B cell (primary cell): Measurements from ENCODE around the gene SYNGAP1. TPM values are rescaled to one million over a fixed set of nuclear protein-coding genes. Genes with fewer than 3 reads are reported as not detected.

ENCODE experiments used
- ATAC-seq: fragments of 200-7000 bp; cut with Tn5 transposase; one replicate; pipeline ENCODE4 v1.10.0; 2021; ENCODE audit warnings: low read depth, mild to moderate bottlenecking, moderate number of reproducible peaks, moderate library complexity
- CTCF ChIA-PET: fragments of 350-600 bp; sonication (Branson Sonifier 250); formaldehyde crosslinking; loops from one replicate; lab custom pipeline; 2021; ENCODE audit warnings: antibody characterized with exemption, inconsistent platforms; lab: Charles Lee
- POLR2A ChIA-PET: fragments of 350-600 bp; sonication (Branson Sonifier 250); formaldehyde crosslinking; loops from one replicate; lab custom pipeline; 2021; ENCODE audit warnings: antibody characterized with exemption; lab: Charles Lee
- DNase-seq: peaks from one replicate; pipeline ENCODE4 v3.0.0; 2013
- H2AFZ ChIP-seq: 2 replicates; pipeline ENCODE4 v1.6.1; 2012; ENCODE audit warnings: mild to moderate bottlenecking, low read depth, low read length; ENCODE audit not compliant: insufficient read depth, poor library complexity, severe bottlenecking
- H3K27ac ChIP-seq, 2 donors: 1 replicate in 1 of 2; 2 replicates in 1 of 2; pipeline ENCODE4 v1.5.1; 2012 to 2013; ENCODE audit warnings: low read length in 2 of 2, mild to moderate bottlenecking in 2 of 2, moderate library complexity in 1 of 2
- H3K27me3 ChIP-seq, 4 experiments: fragments of 200-600 bp in 1 of 4; sonication (generic) in 1 of 4; replicated peaks in 1 of 4; 1 replicate in 2 of 4; 2 replicates in 2 of 4; pipeline versions ENCODE4 v1.6.1 to v1.7.0; 2013 to 2016; ENCODE audit warnings: low read length in 3 of 4, mild to moderate bottlenecking in 2 of 4, mixed read lengths in 1 of 4, moderate library complexity in 1 of 4; ENCODE audit not compliant: insufficient read depth in 4 of 4, control insufficient read depth in 3 of 4; ENCODE audit errors: control extremely low read depth in 1 of 4
- H3K36me3 ChIP-seq, 2 experiments: replicated peaks in 1 of 2; 1 replicate in 1 of 2; 2 replicates in 1 of 2; pipeline versions ENCODE4 v1.6.1 to v1.7.1; 2013; ENCODE audit warnings: low read length in 1 of 2; ENCODE audit not compliant: insufficient read depth in 2 of 2, control insufficient read depth in 1 of 2; ENCODE audit errors: control extremely low read depth in 1 of 2, extremely low read depth in 1 of 2
- H3K4me1 ChIP-seq, 2 donors: fragments of 200-600 bp in 1 of 2; sonication (generic) in 1 of 2; 1 replicate in 1 of 2; 2 replicates in 1 of 2; pipeline versions ENCODE4 v1.5.1 to v1.6.1; 2013 to 2017; ENCODE audit warnings: low read length in 2 of 2; ENCODE audit not compliant: control insufficient read depth in 2 of 2, insufficient read depth in 2 of 2
- H3K4me2 ChIP-seq: replicated peaks from 2 replicates; pipeline ENCODE3; 2012; ENCODE audit warnings: mild to moderate bottlenecking, low read depth, low read length; ENCODE audit not compliant: poor library complexity, severe bottlenecking
- H3K4me3 ChIP-seq, 5 experiments: fragments of 200-600 bp in 1 of 5; sonication (generic) in 1 of 5; 1 replicate in 3 of 5; 2 replicates in 2 of 5; pipeline versions ENCODE4 v1.5.1 to v1.7.0; 2011 to 2016; ENCODE audit warnings: low read length in 4 of 5, mild to moderate bottlenecking in 4 of 5, low read depth in 2 of 5, control low read depth in 1 of 5, moderate library complexity in 1 of 5; ENCODE audit not compliant: insufficient read depth in 1 of 5; ENCODE audit errors: control extremely low read depth in 1 of 5, extremely low read depth in 1 of 5
- H3K79me2 ChIP-seq: fragments of 200-600 bp; sonication (generic); one replicate; pipeline ENCODE4 v1.6.0; 2016; ENCODE audit warnings: low read length; ENCODE audit not compliant: control insufficient read depth, insufficient read depth
- H3K9ac ChIP-seq: fragments of 200-600 bp; sonication (generic); 2 replicates; pipeline ENCODE4 v1.6.1; 2017; ENCODE audit warnings: mild to moderate bottlenecking, low read length, moderate library complexity
- H3K9me3 ChIP-seq, 3 donors: one replicate each; pipeline versions ENCODE4 v1.6.1 to v1.7.1; 2013; ENCODE audit warnings: low read length in 2 of 3; ENCODE audit not compliant: control insufficient read depth in 2 of 3, insufficient read depth in 1 of 3; ENCODE audit errors: control extremely low read depth in 1 of 3
- H4K20me1 ChIP-seq: 2 replicates; pipeline ENCODE4 v1.6.0; 2012; ENCODE audit warnings: mild to moderate bottlenecking, low read length; ENCODE audit not compliant: insufficient read depth, control insufficient read depth, poor library complexity, severe bottlenecking
- H3K27ac Mint-ChIP-seq: one replicate; pipeline ENCODE4 v1.8.0; 2021; ENCODE audit warnings: mixed read lengths
- H3K27me3 Mint-ChIP-seq: one replicate; pipeline ENCODE4 v1.8.0; 2021; ENCODE audit warnings: mixed read lengths
- H3K4me1 Mint-ChIP-seq: one replicate; pipeline ENCODE4 v1.8.0; 2021; ENCODE audit warnings: mixed read lengths
- H3K4me3 Mint-ChIP-seq: one replicate; pipeline ENCODE4 v1.8.0; 2021; ENCODE audit warnings: mixed read lengths
- H3K9me3 Mint-ChIP-seq: one replicate; pipeline ENCODE4 v1.8.0; 2022; ENCODE audit warnings: mixed read lengths; ENCODE audit not compliant: insufficient read depth
- CTCF ChIP-seq: fragments of 200-600 bp; IDR thresholded peaks from one replicate; pipeline ENCODE4 v1.8.0; 2022; ENCODE audit warnings: antibody characterized with exemption, mild to moderate bottlenecking
- EZH2 ChIP-seq: IDR thresholded peaks from 2 replicates; pipeline ENCODE4 v1.6.1; 2012; ENCODE audit warnings: borderline replicate concordance, low read depth, mild to moderate bottlenecking, moderate library complexity, low read length; ENCODE audit not compliant: insufficient read depth, poor library complexity, severe bottlenecking
- WGBS: methylation state at CpG from one replicate; pipeline ENCODE4 v1.1.5; 2013; ENCODE audit warnings: missing lambda C conversion rate; ENCODE audit not compliant: insufficient coverage; 5-methylcytosine and 5-hydroxymethylcytosine counted together
- intact Hi-C: fragments of 100-400 bp; cut with micrococcal nuclease; formaldehyde crosslinking; loops from one replicate; pipeline ENCODE4 v1.10.0; 2022
- polyA plus RNA-seq: library from polyadenylated mRNA; depleted of rRNA; stranded (reverse); fragments of >200 nt; gene quantifications from 2 replicates; pipeline ENCODE4 v1.2.3, GENCODE V29; 2012
- total RNA-seq, 2 donors: library from RNA; stranded (reverse); fragments of 120-200 nt in 1 of 2; gene quantifications; 1 replicate in 1 of 2; 2 replicates in 1 of 2; pipeline versions ENCODE4 v1.2.3 to v1.2.4, GENCODE V29; 2013 to 2022

SYNGAP1 gene
- total and polyA plus RNA-seq, 2 donors (not counting 1 experiment from before 2014, with no cell fraction given): 18.6 to 43.0 TPM

GRCh38 chr6:33416386-33417127 lies 3.3 kb upstream of the SYNGAP1 start:
- Histone ChIP-seq H3K4me2 (peak overlapping the region; percentile 92), H2AFZ (peak overlapping the region; percentile 64), H3K79me2 (peaks cover 43% of the 10 kb centered on the region), H3K4me1 (peaks cover 55 to 80% of the 10 kb centered on the region in 2 donors), H3K9me3 (no peaks in the 10 kb centered on the region), H3K27me3 (peaks cover 0 to 3% (median 0%) of the 10 kb centered on the region in 4 experiments), H3K27ac (peak overlapping the region; percentile 89 to 93), H4K20me1 (peaks cover 13% of the 10 kb centered on the region), H3K4me3 (peak overlapping the region in 4 of 5 experiments; percentile 68 to 84 (median 74)), H3K36me3 (peaks cover 0 to 44% of the 10 kb centered on the region in 2 experiments), H3K9ac (peak overlapping the region; percentile 89)
- H3K27me3 Mint-ChIP-seq: peaks cover 4% of the 10 kb centered on the region
- peaks cover 75% of the 10 kb centered on the region for H3K4me1 Mint-ChIP-seq
- ChIA-PET POLR2A (interaction anchor here (1.3 kb wide), 1 partner anchor 154 kb away, joined by 4 read pairs; no protein-coding TSS in a partner anchor), CTCF (interaction anchor here (1.7 kb wide), 1 partner anchor 139 kb away, joined by 5 read pairs; the partner anchor contains the start of gene B3GALT4)
- 74% methylated on average over 6 of the region's 12 CpGs for WGBS
- H3K4me3 Mint-ChIP-seq: peak overlapping the region; percentile 96
- no peak for TF ChIP-seq CTCF
- TF ChIP-seq EZH2: no peak
- H3K27ac Mint-ChIP-seq: peak overlapping the region; percentile 97
- DNase-seq (peak; percentile 46), ATAC-seq (no peak)
- H3K9me3 Mint-ChIP-seq: no peaks in the 10 kb centered on the region
- intact Hi-C loops: no loop called here
